Mesenchymal stem cell (in vitro differentiated cells and primary cell): ENCODE measurements around the gene MSS51.

Source experiments
- DNase-seq: peaks from one replicate; pipeline ENCODE4 v3.0.0-alpha.2; 2013
- H2AFZ ChIP-seq: one replicate; pipeline ENCODE4 v1.6.1; 2013; ENCODE audit warnings: low read depth, mild to moderate bottlenecking, control low read depth, inconsistent platforms, low read length, moderate library complexity
- H2AK5ac ChIP-seq: 2 replicates; pipeline ENCODE4 v1.6.1; 2013; ENCODE audit warnings: low read length, moderate library complexity, mild to moderate bottlenecking, inconsistent platforms; ENCODE audit not compliant: severe bottlenecking
- H2BK120ac ChIP-seq: one replicate; pipeline ENCODE4 v1.6.1; 2013; ENCODE audit warnings: low read depth, mild to moderate bottlenecking, inconsistent platforms, low read length, moderate library complexity
- H2BK12ac ChIP-seq, 2 experiments: one replicate each; pipeline ENCODE4 v1.6.1; 2013; ENCODE audit warnings: inconsistent platforms in 2 of 2, low read length in 2 of 2, mild to moderate bottlenecking in 2 of 2, moderate library complexity in 2 of 2, control low read depth in 1 of 2
- H2BK15ac ChIP-seq: one replicate; pipeline ENCODE4 v1.6.1; 2013; ENCODE audit warnings: mild to moderate bottlenecking, low read depth, inconsistent platforms; ENCODE audit not compliant: poor library complexity, severe bottlenecking
- H2BK5ac ChIP-seq: 2 replicates; pipeline ENCODE4 v1.6.1; 2013; ENCODE audit warnings: low read depth, mild to moderate bottlenecking, low read length, control low read depth, inconsistent platforms; ENCODE audit not compliant: poor library complexity, severe bottlenecking
- H3K14ac ChIP-seq, 2 experiments: one replicate each; pipeline ENCODE4 v1.6.1; 2013; ENCODE audit warnings: inconsistent platforms in 2 of 2, low read length in 2 of 2, control low read depth in 1 of 2, mild to moderate bottlenecking in 1 of 2, moderate library complexity in 1 of 2
- H3K18ac ChIP-seq, 2 experiments: one replicate each; pipeline ENCODE4 v1.6.1; 2013; ENCODE audit warnings: inconsistent platforms in 2 of 2, low read length in 2 of 2, control low read depth in 1 of 2, low read depth in 1 of 2, mild to moderate bottlenecking in 1 of 2
- H3K23ac ChIP-seq, 2 experiments: one replicate each; pipeline ENCODE4 v1.6.1; 2013; ENCODE audit warnings: inconsistent platforms in 2 of 2, low read length in 2 of 2, mild to moderate bottlenecking in 2 of 2, moderate library complexity in 2 of 2, control low read depth in 1 of 2
- H3K27ac ChIP-seq: 2 replicates; pipeline ENCODE4 v1.5.1; 2013; ENCODE audit warnings: mild to moderate bottlenecking, moderate library complexity, low read length, control low read depth, inconsistent platforms; ENCODE audit not compliant: poor library complexity, severe bottlenecking
- H3K27me3 ChIP-seq, 2 experiments: 2 replicates each; pipeline versions ENCODE4 v1.6.1 to v1.7.0; 2013; ENCODE audit warnings: low read length in 2 of 2, mild to moderate bottlenecking in 2 of 2, moderate library complexity in 2 of 2, control low read depth in 1 of 2, inconsistent platforms in 1 of 2; ENCODE audit not compliant: control insufficient read depth in 1 of 2, insufficient read depth in 1 of 2
- H3K36me3 ChIP-seq, 2 experiments: 2 replicates each; pipeline versions ENCODE4 v1.6.1 to v1.7.0; 2013; ENCODE audit warnings: low read length in 2 of 2, control low read depth in 1 of 2, inconsistent platforms in 1 of 2, low read depth in 1 of 2, mild to moderate bottlenecking in 1 of 2; ENCODE audit not compliant: insufficient read depth in 2 of 2, control insufficient read depth in 1 of 2
- H3K4ac ChIP-seq, 2 experiments: one replicate each; pipeline ENCODE4 v1.6.1; 2013; ENCODE audit warnings: inconsistent platforms in 2 of 2, low read length in 2 of 2, mild to moderate bottlenecking in 2 of 2, moderate library complexity in 2 of 2, control low read depth in 1 of 2, low read depth in 1 of 2
- H3K4me1 ChIP-seq: 2 replicates; pipeline ENCODE4 v1.6.1; 2013; ENCODE audit warnings: low read depth, low read length, control low read depth; ENCODE audit not compliant: control insufficient read depth, insufficient read depth
- H3K4me2 ChIP-seq: 2 replicates; pipeline ENCODE4 v1.6.1; 2013; ENCODE audit warnings: low read length, mild to moderate bottlenecking, inconsistent platforms; ENCODE audit not compliant: poor library complexity, severe bottlenecking
- H3K4me3 ChIP-seq, 2 experiments: 2 replicates each; pipeline versions ENCODE4 v1.5.1 to v1.7.0; 2013; ENCODE audit warnings: low read length in 2 of 2, mild to moderate bottlenecking in 2 of 2, control low read depth in 1 of 2, low read depth in 1 of 2; ENCODE audit not compliant: insufficient read depth in 1 of 2
- H3K79me1 ChIP-seq: replicated peaks from 2 replicates; pipeline ENCODE4 v1.6.1; 2013; ENCODE audit warnings: mild to moderate bottlenecking, control low read depth, low read length, inconsistent platforms; ENCODE audit not compliant: poor library complexity, severe bottlenecking
- H3K9ac ChIP-seq: 2 replicates; pipeline ENCODE4 v1.7.0; 2013; ENCODE audit warnings: mild to moderate bottlenecking, low read length, moderate library complexity
- H3K9me3 ChIP-seq: 2 replicates; pipeline ENCODE4 v1.7.0; 2013; ENCODE audit warnings: mild to moderate bottlenecking, low read length; ENCODE audit not compliant: control insufficient read depth
- H4K8ac ChIP-seq: one replicate; pipeline ENCODE4 v1.6.1; 2013; ENCODE audit warnings: inconsistent platforms, mild to moderate bottlenecking, low read length, moderate library complexity
- H4K91ac ChIP-seq: one replicate; pipeline ENCODE4 v1.6.1; 2013; ENCODE audit warnings: mild to moderate bottlenecking, low read length, inconsistent platforms
- WGBS: methylation state at CpG from one replicate; pipeline ENCODE4 v1.1.7; 2013; ENCODE audit warnings: mixed read lengths; 5-methylcytosine and 5-hydroxymethylcytosine counted together

Gene MSS51

DNA sequence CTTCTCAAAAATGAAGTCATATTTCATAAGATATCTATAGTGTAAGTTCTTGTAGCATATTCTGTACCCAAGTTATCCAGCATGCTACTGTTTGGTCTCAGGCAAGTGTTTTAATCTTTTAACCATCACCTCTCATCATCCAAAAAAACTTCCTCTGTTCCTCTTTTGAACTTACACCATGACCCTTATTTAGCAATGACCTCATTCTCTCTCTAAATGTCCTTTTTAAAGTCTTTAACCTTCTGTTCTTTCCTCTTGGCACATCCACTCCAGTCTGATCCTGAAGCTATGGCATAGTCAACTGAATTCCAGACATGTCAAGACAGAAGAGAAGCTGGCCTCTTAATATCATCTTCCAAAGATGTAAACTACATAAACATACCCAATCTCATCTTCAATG is 36.2 kb upstream of the MSS51 start:
- Histone ChIP-seq H3K18ac (no peak overlapping the region), H4K8ac (no peak overlapping the region), H3K9ac (no peak overlapping the region), H3K36me3 (peaks cover 16 to 98% of the 10 kb centered on the region in 2 experiments), H2BK15ac (no peak overlapping the region), H3K14ac (no peak overlapping the region), H2BK5ac (no peak overlapping the region), H2AK5ac (no peak overlapping the region), H3K79me1 (peaks cover 5% of the 10 kb centered on the region), H3K23ac (no peak overlapping the region), H3K27me3 (no peaks in the 10 kb centered on the region), H3K4me1 (no peaks in the 10 kb centered on the region), H3K9me3 (no peaks in the 10 kb centered on the region), H4K91ac (no peak overlapping the region), H2BK120ac (no peak overlapping the region), H3K4ac (no peak overlapping the region), H3K4me2 (no peak overlapping the region), H2AFZ (no peak overlapping the region), H2BK12ac (no peak overlapping the region), H3K27ac (no peak overlapping the region), H3K4me3 (no peak overlapping the region)
- DNase-seq = no peak

GRCh38 chr10:73467206-73467605 is 33.8 kb upstream of the MSS51 start:
- DNase-seq = no peak
- H2BK15ac ChIP-seq = no peak overlapping the region
- WGBS = 100% methylated on average over 2 of the region's 2 CpGs
- H2BK5ac ChIP-seq = no peak overlapping the region
- H3K4me2 ChIP-seq = no peak overlapping the region
- no peak overlapping the region for H3K27ac ChIP-seq
- H2BK12ac ChIP-seq = no peak overlapping the region
- H3K18ac ChIP-seq = no peak overlapping the region
- no peak overlapping the region for H3K14ac ChIP-seq
- H4K91ac ChIP-seq = no peak overlapping the region
- no peaks in the 10 kb centered on the region for H3K27me3 ChIP-seq
- no peak overlapping the region for H3K4ac ChIP-seq
- H3K23ac ChIP-seq = no peak overlapping the region
- H4K8ac ChIP-seq = no peak overlapping the region
- H2BK120ac ChIP-seq = no peak overlapping the region
- no peak overlapping the region for H2AFZ ChIP-seq
- no peak overlapping the region for H3K4me3 ChIP-seq
- H3K36me3 ChIP-seq = peaks cover 13 to 94% of the 10 kb centered on the region in 2 experiments
- no peaks in the 10 kb centered on the region for H3K4me1 ChIP-seq
- no peak overlapping the region for H3K9ac ChIP-seq
- H3K79me1 ChIP-seq = peaks cover 2% of the 10 kb centered on the region
- no peaks in the 10 kb centered on the region for H3K9me3 ChIP-seq
- no peak overlapping the region for H2AK5ac ChIP-seq

DNA sequence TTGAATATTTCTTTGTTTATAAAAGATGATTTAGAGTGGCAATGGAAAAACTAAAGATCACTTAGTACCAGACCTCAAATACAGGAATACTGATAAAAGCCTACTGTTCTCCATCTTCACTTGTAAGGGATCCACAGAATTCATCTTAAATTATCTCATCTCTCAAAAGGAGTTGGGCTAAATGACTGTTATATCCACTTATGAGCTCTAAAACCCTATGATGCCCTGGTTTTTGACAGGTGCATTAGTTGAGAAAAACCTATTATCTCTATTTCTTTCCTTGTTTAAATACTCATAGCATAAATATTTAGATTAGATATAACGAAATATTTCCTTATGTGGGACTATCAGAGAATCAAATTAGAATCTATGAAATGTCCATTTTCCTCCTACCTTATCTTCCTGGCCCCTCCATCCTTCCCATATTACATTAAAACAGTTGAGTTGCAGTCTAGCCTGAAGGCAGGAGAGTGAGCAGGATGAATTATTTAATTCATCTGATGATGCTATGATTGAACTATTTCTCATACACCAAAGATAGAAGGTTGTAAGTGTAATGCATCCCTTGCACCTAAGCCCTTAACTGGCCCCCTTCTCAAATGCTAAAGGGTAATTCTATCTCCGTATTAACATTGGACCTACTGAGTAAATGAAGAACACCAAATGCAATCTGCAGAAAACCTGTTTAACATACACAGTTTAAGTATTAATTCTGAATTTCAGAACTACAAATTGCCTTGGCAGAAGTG is 32.8 kb upstream of the MSS51 start:
- Histone ChIP-seq H3K4me3 (no peak overlapping the region), H2AFZ (no peak overlapping the region), H3K9me3 (no peaks in the 10 kb centered on the region), H2BK120ac (no peak overlapping the region), H3K4me1 (no peaks in the 10 kb centered on the region), H3K4ac (no peak overlapping the region), H3K27ac (no peak overlapping the region), H2BK5ac (no peak overlapping the region), H4K8ac (no peak overlapping the region), H2BK12ac (no peak overlapping the region), H3K23ac (no peak overlapping the region), H3K9ac (no peak overlapping the region), H3K4me2 (no peak overlapping the region), H3K36me3 (peaks cover 17 to 94% of the 10 kb centered on the region in 2 experiments), H2AK5ac (no peak overlapping the region), H3K14ac (no peak overlapping the region), H4K91ac (no peak overlapping the region), H3K27me3 (no peaks in the 10 kb centered on the region), H2BK15ac (no peak overlapping the region), H3K18ac (no peak overlapping the region), H3K79me1 (peaks cover 2% of the 10 kb centered on the region)
- 100% methylated on average over 1 of the region's 2 CpGs for WGBS
- no peak for DNase-seq

DNA sequence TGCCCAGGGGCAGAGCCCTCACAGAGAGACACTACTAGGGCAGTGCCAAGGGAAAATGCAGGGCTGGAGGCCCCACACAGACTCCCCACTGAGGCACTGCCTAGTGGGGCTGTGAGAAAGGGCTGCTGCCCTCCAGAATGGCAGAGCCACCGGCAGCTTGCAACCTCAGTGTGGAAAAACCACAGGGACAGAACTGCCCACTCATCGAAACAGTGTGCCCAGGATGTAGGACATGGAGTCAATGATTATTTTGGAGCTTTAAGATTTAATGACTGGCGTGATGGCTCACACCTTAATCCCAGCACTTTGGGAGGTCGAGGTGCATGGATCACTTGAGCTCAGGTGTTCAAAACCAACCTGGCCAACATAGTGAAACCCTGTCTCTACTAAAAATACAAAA is 27.5 kb upstream of the MSS51 start:
- no peak overlapping the region for H3K4me2 ChIP-seq
- no peak overlapping the region for H3K9ac ChIP-seq
- no peak overlapping the region for H2AFZ ChIP-seq
- no peaks in the 10 kb centered on the region for H3K27me3 ChIP-seq
- H2BK5ac ChIP-seq = peak overlapping the region; percentile 1
- WGBS = 97% methylated on average over 4 of the region's 4 CpGs
- H3K23ac ChIP-seq = no peak overlapping the region
- H2AK5ac ChIP-seq = no peak overlapping the region
- no peak overlapping the region for H2BK120ac ChIP-seq
- no peak overlapping the region for H3K14ac ChIP-seq
- peaks cover 23 to 76% of the 10 kb centered on the region in 2 experiments for H3K36me3 ChIP-seq
- no peak for DNase-seq
- no peak overlapping the region for H3K27ac ChIP-seq
- no peak overlapping the region for H2BK15ac ChIP-seq
- H4K8ac ChIP-seq = no peak overlapping the region
- H3K4ac ChIP-seq = no peak overlapping the region
- no peaks in the 10 kb centered on the region for H3K9me3 ChIP-seq
- no peaks in the 10 kb centered on the region for H3K4me1 ChIP-seq
- peaks cover 6% of the 10 kb centered on the region for H3K79me1 ChIP-seq
- no peak overlapping the region for H4K91ac ChIP-seq
- no peak overlapping the region for H3K18ac ChIP-seq
- H3K4me3 ChIP-seq = no peak overlapping the region
- no peak overlapping the region for H2BK12ac ChIP-seq
